A549 (cell line): ENCODE data around the gene ACP4. TPM values are rescaled to one million over a fixed set of nuclear protein-coding genes. Genes with fewer than 3 reads are reported as not detected.

ENCODE experiments used
- ATAC-seq, 2 experiments: fragments of 200-7000 bp in 1 of 2; fragments of >200 bp in 1 of 2; cut with Nextera tagmentation in 1 of 2; cut with Tn5 transposase in 1 of 2; 3 replicates each; pipeline versions ENCODE4 v1.8.0 to v1.9.1; 2018 to 2020; ENCODE audit warnings: mild to moderate bottlenecking in 1 of 2, moderate library complexity in 1 of 2
- CTCF ChIA-PET: fragments of 300-600 bp; sonication (Branson Sonifier 250); formaldehyde crosslinking; extraction: SDS; loops from one replicate; lab custom pipeline; 2021; ENCODE audit warnings: antibody characterized with exemption, inconsistent platforms; lab: Yijun Ruan, JAX
- POLR2A ChIA-PET: fragments of 350-600 bp; formaldehyde crosslinking; extraction: SDS; loops from one replicate; lab custom pipeline; 2021; ENCODE audit warnings: antibody characterized with exemption, inconsistent platforms; lab: Yijun Ruan, JAX
- DNase-seq, 2 experiments: peaks; one replicate each; pipeline versions ENCODE4 v3.0.0 to v3.0.0-alpha.2; 2011 to 2016; ENCODE audit warnings: low read depth in 1 of 2, low spot score in 1 of 2
- FAIRE-seq: peaks from 2 replicates; lab custom pipeline; 2011; peaks lifted over from hg19 to GRCh38; lab: Jason Lieb, UNC
- H3K27ac ChIP-seq, 2 experiments: fragments of >200 bp; sonication (Bioruptor Twin); formaldehyde crosslinking; 3 replicates each; pipeline ENCODE4 v1.5.1; 2016 to 2017
- H3K4me1 ChIP-seq: fragments of >200 bp; sonication (Bioruptor Twin); formaldehyde crosslinking; 3 replicates; pipeline ENCODE4 v1.6.1; 2016
- H3K4me2 ChIP-seq: fragments of >200 bp; sonication (Bioruptor Twin); formaldehyde crosslinking; 3 replicates; pipeline ENCODE4 v1.6.1; 2016
- H3K4me3 ChIP-seq: fragments of >200 bp; sonication (Bioruptor Twin); formaldehyde crosslinking; 3 replicates; pipeline ENCODE4 v1.5.1; 2016
- H3K9me3 ChIP-seq: fragments of >200 bp; sonication (Bioruptor Twin); formaldehyde crosslinking; 3 replicates; pipeline ENCODE4 v1.6.1; 2016
- CBX2 ChIP-seq: fragments of 200-600 bp; sonication (generic); IDR thresholded peaks from 2 replicates; pipeline ENCODE4 v1.6.1; 2016; ENCODE audit warnings: low read depth, mild to moderate bottlenecking, borderline replicate concordance
- CBX8 ChIP-seq: fragments of 200-600 bp; sonication (generic); IDR thresholded peaks from 2 replicates; pipeline ENCODE4 v1.6.1; 2016
- CEBPB ChIP-seq, 2 experiments: fragments of >200 bp in 1 of 2; sonication (Bioruptor Twin) in 1 of 2; formaldehyde crosslinking in 1 of 2; IDR thresholded peaks; 2 replicates each; pipeline ENCODE4 v1.6.1; 2012 to 2016
- CTCF ChIP-seq: fragments of >200 bp; sonication (Bioruptor Twin); formaldehyde crosslinking; IDR thresholded peaks from 3 replicates; pipeline ENCODE4 v1.5.1; 2016
- EHMT2 ChIP-seq: fragments of 200-600 bp; sonication (generic); IDR thresholded peaks from 2 replicates; pipeline ENCODE4 v1.6.1; 2016; ENCODE audit warnings: antibody characterized with exemption, low read depth, mild to moderate bottlenecking, moderate library complexity
- ESRRA ChIP-seq: fragments of 150-350 bp; IDR thresholded peaks from 2 replicates; pipeline ENCODE4 v1.6.1; 2014; ENCODE audit warnings: mild to moderate bottlenecking, low read length, borderline replicate concordance
- FOXS1 ChIP-seq: fragments of 250-450 bp; sonication (Bioruptor Pico); IDR thresholded peaks from 2 replicates; pipeline ENCODE4 v1.5.0; 2020; ENCODE audit warnings: mild to moderate bottlenecking, moderate library complexity
- HDAC2 ChIP-seq: fragments of 200-600 bp; sonication (generic); IDR thresholded peaks from 2 replicates; pipeline ENCODE4 v1.6.1; 2016
- HEYL ChIP-seq: fragments of 250-450 bp; sonication (Bioruptor Pico); IDR thresholded peaks from 2 replicates; pipeline ENCODE4 v1.8.0; 2021; ENCODE audit warnings: mild to moderate bottlenecking, moderate library complexity
- HMGXB4 ChIP-seq: fragments of 250-450 bp; sonication (Bioruptor Pico); IDR thresholded peaks from 2 replicates; pipeline ENCODE4 v1.5.0; 2021; ENCODE audit warnings: mild to moderate bottlenecking, moderate library complexity, borderline replicate concordance
- HOXA7 ChIP-seq: fragments of 250-450 bp; sonication (Bioruptor Pico); IDR thresholded peaks from 2 replicates; pipeline ENCODE4 v1.5.0; 2020; ENCODE audit warnings: mild to moderate bottlenecking, moderate library complexity
- HOXB5 ChIP-seq: fragments of 250-450 bp; sonication (Bioruptor Pico); IDR thresholded peaks from 2 replicates; pipeline ENCODE4 v1.5.0; 2020; ENCODE audit warnings: mild to moderate bottlenecking, moderate library complexity
- JUN ChIP-seq, 2 experiments: fragments of >200 bp; sonication (Bioruptor Twin); formaldehyde crosslinking; IDR thresholded peaks; 2 replicates in 1 of 2; 3 replicates in 1 of 2; pipeline ENCODE4 v1.6.1; 2016 to 2017
- KDM5A ChIP-seq: fragments of 200-600 bp; sonication (generic); IDR thresholded peaks from 2 replicates; pipeline ENCODE4 v1.6.1; 2016; ENCODE audit warnings: antibody characterized with exemption, mild to moderate bottlenecking
- MAX ChIP-seq: IDR thresholded peaks from 2 replicates; pipeline ENCODE4 v1.6.1; 2012
- POLR2A ChIP-seq: IDR thresholded peaks from 2 replicates; pipeline ENCODE4 v1.6.1; 2012; ENCODE audit warnings: mild to moderate bottlenecking, low read length
- POLR2AphosphoS2 ChIP-seq: conservative IDR thresholded peaks from 2 replicates; pipeline ENCODE4 v1.6.1; 2012; ENCODE audit warnings: low read length, improper control_type of control experiment, inconsistent platforms
- RCOR1 ChIP-seq: fragments of 150-350 bp; IDR thresholded peaks from 2 replicates; pipeline ENCODE4 v1.6.1; 2014; ENCODE audit warnings: antibody characterized with exemption, low read length, low read depth
- REST ChIP-seq: fragments of 200-600 bp; sonication (generic); IDR thresholded peaks from 2 replicates; pipeline ENCODE4 v1.6.1; 2016; ENCODE audit warnings: antibody characterized with exemption, mild to moderate bottlenecking, moderate library complexity
- SREBF2 ChIP-seq: fragments of 450-650 bp; IDR thresholded peaks from 2 replicates; pipeline ENCODE4 v1.6.1; 2014; ENCODE audit warnings: mild to moderate bottlenecking, moderate library complexity
- ZC3H11A ChIP-seq: fragments of 450-650 bp; IDR thresholded peaks from 2 replicates; pipeline ENCODE4 v1.6.1; 2014; ENCODE audit warnings: antibody characterized with exemption, mild to moderate bottlenecking
- ZFP36 ChIP-seq: fragments of 450-650 bp; IDR thresholded peaks from 2 replicates; pipeline ENCODE4 v1.6.1; 2014; ENCODE audit warnings: borderline replicate concordance; ENCODE audit not compliant: partially characterized antibody
- ZSCAN20 ChIP-seq: fragments of 250-450 bp; sonication (Bioruptor Pico); IDR thresholded peaks from 2 replicates; pipeline ENCODE4 v1.8.0; 2022; ENCODE audit warnings: mild to moderate bottlenecking, moderate library complexity
- WGBS: methylation state at CpG from one replicate; pipeline ENCODE4 v1.1.6; 2017; ENCODE audit errors: missing lambda C conversion rate; 5-methylcytosine and 5-hydroxymethylcytosine counted together
- polyA plus RNA-seq, 4 experiments: library from polyadenylated mRNA; depleted of rRNA in 3 of 4; stranded (reverse); fragments of >200 nt; fragmentation: RNase III in 1 of 4; extraction: RNeasy Plus Mini Kit Qiagen cat#74134 plus additional on column Dnase treatment in 1 of 4; gene quantifications; 2 replicates in 3 of 4; 3 replicates in 1 of 4; pipeline ENCODE4 v1.2.3, GENCODE V29; 2011 to 2017
- TF ChIP-seq, protein P1 (sequence below): fragments of 250-450 bp; sonication (Bioruptor Pico); IDR thresholded peaks from 2 replicates; pipeline ENCODE4 v1.5.0; 2020; ENCODE audit warnings: low read depth, mild to moderate bottlenecking, moderate library complexity
- TF ChIP-seq, protein P2 (sequence below): fragments of 150-350 bp; IDR thresholded peaks from 2 replicates; pipeline ENCODE4 v1.6.1; 2014; ENCODE audit warnings: low read depth, mild to moderate bottlenecking, low read length
- TF ChIP-seq, protein P3 (sequence below): IDR thresholded peaks from 2 replicates; pipeline ENCODE4 v1.6.1; 2012; ENCODE audit warnings: low read depth, borderline replicate concordance

ACP4 gene
- polyA plus RNA-seq, 2 of the 4 experiments (the other 2 are of a cell fraction) = not detected

DNA sequence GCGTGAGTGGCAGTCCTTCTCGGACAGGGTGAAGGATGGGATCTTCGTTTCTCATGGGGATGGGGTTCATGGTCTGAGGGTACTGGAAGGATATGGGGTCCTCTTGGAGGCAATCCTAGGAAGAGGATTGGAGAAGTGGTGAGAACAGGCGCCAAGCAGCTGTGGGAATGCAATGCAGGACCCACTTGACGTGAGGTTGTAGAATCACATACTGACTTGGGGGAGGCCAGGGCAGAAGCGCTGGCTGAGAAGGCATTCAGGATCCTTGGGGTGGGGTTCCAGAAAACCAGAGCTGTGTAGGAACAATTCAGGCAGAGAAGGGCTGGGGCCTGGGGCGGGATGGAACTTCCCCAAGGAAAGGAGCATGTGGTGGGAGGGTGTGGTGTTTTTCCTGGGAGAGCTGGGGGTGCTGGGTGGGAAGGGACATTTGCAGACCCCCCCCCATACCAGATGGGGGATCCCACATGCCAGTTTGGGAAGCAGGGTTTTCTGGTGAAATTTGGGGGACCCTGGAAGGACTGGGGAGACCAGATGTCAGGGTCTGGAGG is 32.5 kb downstream of the ACP4 start:
- WGBS = 54% methylated on average over 7 of the region's 7 CpGs
- no peak overlapping the region for H3K27ac ChIP-seq
- no peaks in the 10 kb centered on the region for H3K9me3 ChIP-seq
- H3K4me3 ChIP-seq = no peak overlapping the region
- TF ChIP-seq CBX8 (no peak), ZC3H11A (no peak), RCOR1 (no peak), CBX2 (no peak), HDAC2 (no peak), REST (no peak), POLR2A (no peak), POLR2AphosphoS2 (no peak), CEBPB (IDR thresholded peaks at IDR 0.05) (no peak), CTCF (no peak), SREBF2 (no peak), ZSCAN20 (CRISPR knock-in tag) (no peak), EHMT2 (no peak)
- TF ChIP-seq, protein P1, sequence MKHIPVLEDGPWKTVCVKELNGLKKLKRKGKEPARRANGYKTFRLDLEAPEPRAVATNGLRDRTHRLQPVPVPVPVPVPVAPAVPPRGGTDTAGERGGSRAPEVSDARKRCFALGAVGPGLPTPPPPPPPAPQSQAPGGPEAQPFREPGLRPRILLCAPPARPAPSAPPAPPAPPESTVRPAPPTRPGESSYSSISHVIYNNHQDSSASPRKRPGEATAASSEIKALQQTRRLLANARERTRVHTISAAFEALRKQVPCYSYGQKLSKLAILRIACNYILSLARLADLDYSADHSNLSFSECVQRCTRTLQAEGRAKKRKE (CRISPR knock-in tag) = no peak
- TF ChIP-seq, protein P2, sequence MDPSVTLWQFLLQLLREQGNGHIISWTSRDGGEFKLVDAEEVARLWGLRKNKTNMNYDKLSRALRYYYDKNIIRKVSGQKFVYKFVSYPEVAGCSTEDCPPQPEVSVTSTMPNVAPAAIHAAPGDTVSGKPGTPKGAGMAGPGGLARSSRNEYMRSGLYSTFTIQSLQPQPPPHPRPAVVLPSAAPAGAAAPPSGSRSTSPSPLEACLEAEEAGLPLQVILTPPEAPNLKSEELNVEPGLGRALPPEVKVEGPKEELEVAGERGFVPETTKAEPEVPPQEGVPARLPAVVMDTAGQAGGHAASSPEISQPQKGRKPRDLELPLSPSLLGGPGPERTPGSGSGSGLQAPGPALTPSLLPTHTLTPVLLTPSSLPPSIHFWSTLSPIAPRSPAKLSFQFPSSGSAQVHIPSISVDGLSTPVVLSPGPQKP = no peak
- no peak for ATAC-seq
- POLR2A ChIA-PET = interaction anchor here (0.8 kb wide), 1 partner anchor 18 kb away, joined by 3 read pairs; no protein-coding TSS in a partner anchor
- no peak for FAIRE-seq
- no peak for DNase-seq
- CTCF ChIA-PET = interaction anchor here (0.9 to 1.6 kb wide), 2 partner anchors 21 to 465 kb away, joined by 3 to 4 read pairs; no protein-coding TSS in a partner anchor
- peaks cover 12% of the 10 kb centered on the region; the same call in 1 of the 3 replicates for H3K4me1 ChIP-seq
- no peak overlapping the region for H3K4me2 ChIP-seq

DNA sequence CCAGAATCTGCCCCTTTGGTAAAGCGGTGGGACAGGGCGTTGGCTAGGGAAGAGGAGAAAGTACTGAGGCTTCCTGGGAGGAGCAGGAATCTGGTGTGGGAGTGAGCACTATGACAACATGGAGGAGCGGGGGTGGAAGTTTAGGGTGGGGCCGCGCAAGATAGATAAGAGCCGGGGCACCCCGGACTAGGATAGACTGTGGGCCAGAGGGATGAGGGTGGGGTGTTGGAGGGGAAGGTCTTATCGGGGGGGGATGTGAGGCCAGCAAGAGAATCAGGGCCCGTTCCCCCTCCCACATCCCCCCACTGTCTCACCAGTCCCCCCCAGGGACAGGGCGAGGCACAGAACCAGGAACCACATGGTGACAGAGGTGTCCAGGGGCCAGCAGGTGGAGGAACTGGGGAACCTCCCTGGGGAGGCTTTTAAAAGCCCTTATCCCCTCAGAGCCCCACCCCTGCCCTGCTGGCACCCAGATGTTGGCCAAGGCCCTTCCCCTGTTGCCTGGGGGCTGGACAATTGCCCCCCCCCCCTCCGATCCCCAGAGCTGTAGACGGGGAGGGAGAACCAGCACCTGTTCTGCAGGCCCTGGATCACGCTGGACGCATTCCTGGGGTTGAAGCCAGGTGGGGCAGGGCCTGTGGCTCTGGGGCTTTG is 33.3 kb downstream of the ACP4 start, which contains the start of gene KLK1:
Gene KLK1, minus strand, starts transcription at position 399 of the 654 bp plus-strand sequence. Its CDS starts 39 bp downstream, at position 360.
- Histone ChIP-seq H3K4me1 (peaks cover 8% of the 10 kb centered on the region; the same call in 1 of the 3 replicates), H3K9me3 (no peaks in the 10 kb centered on the region), H3K4me2 (no peak within 1 kb of the TSS), H3K4me3 (no peak within 1 kb of the TSS), H3K27ac (no peak within 1 kb of the TSS)
- ATAC-seq (no peak), FAIRE-seq (no peak), DNase-seq (no peak)
- TF ChIP-seq FOXS1 (no peak), HOXA7 (CRISPR knock-in tag) (no peak), HOXB5 (CRISPR knock-in tag) (no peak), ZFP36 (no peak), MAX (no peak), ZSCAN20 (CRISPR knock-in tag) (no peak), ZC3H11A (no peak), JUN (IDR thresholded peaks at IDR 0.05) (no peak), CBX8 (no peak), HMGXB4 (no peak), ESRRA (no peak), POLR2AphosphoS2 (no peak), HEYL (CRISPR knock-in tag) (no peak), KDM5A (no peak)
- TF ChIP-seq, protein P3, sequence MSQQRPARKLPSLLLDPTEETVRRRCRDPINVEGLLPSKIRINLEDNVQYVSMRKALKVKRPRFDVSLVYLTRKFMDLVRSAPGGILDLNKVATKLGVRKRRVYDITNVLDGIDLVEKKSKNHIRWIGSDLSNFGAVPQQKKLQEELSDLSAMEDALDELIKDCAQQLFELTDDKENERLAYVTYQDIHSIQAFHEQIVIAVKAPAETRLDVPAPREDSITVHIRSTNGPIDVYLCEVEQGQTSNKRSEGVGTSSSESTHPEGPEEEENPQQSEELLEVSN = no peak
- ChIA-PET POLR2A (interaction anchor here (0.8 kb wide), 1 partner anchor 19 kb away, joined by 3 read pairs; no protein-coding TSS in a partner anchor), CTCF (interaction anchor here (0.9 to 1.6 kb wide), 2 partner anchors 20 to 466 kb away, joined by 3 to 4 read pairs; no protein-coding TSS in a partner anchor)
- 48% methylated on average over 13 of the region's 14 CpGs for WGBS
